Cardiac fibroblast (primary cell): ENCODE results near the gene SPDYE2.
A peak's percentile ranks its signal among the peaks of the same experiment; 100 is the strongest.
"Not testable (repeated sequence)": the region's sequence is repeated elsewhere in the genome, so short reads cannot be mapped to it uniquely, and the experiment has no call there.

Experiments used
- DNase-seq, 2 donors: peaks; one replicate each; pipeline versions ENCODE4 v3.0.0 to v3.0.0-alpha.2; 2010; ENCODE audit warnings: low read depth in 2 of 2
- H3K4me3 ChIP-seq, 2 donors: replicated peaks in 1 of 2; 1 replicate in 1 of 2; 2 replicates in 1 of 2; pipeline ENCODE4 v1.5.1; 2011; ENCODE audit warnings: low read depth in 2 of 2, low read length in 2 of 2, mild to moderate bottlenecking in 2 of 2, moderate library complexity in 1 of 2

The SPDYE2 gene, protein sequence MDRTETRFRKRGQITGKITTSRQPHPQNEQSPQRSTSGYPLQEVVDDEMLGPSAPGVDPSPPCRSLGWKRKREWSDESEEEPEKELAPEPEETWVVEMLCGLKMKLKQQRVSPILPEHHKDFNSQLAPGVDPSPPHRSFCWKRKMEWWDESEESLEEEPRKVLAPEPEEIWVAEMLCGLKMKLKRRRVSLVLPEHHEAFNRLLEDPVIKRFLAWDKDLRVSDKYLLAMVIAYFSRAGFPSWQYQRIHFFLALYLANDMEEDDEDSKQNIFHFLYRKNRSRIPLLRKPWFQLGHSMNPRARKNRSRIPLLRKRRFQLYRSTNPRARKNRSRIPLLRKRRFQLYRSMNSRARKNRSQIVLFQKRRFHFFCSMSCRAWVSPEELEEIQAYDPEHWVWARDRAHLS

DNA sequence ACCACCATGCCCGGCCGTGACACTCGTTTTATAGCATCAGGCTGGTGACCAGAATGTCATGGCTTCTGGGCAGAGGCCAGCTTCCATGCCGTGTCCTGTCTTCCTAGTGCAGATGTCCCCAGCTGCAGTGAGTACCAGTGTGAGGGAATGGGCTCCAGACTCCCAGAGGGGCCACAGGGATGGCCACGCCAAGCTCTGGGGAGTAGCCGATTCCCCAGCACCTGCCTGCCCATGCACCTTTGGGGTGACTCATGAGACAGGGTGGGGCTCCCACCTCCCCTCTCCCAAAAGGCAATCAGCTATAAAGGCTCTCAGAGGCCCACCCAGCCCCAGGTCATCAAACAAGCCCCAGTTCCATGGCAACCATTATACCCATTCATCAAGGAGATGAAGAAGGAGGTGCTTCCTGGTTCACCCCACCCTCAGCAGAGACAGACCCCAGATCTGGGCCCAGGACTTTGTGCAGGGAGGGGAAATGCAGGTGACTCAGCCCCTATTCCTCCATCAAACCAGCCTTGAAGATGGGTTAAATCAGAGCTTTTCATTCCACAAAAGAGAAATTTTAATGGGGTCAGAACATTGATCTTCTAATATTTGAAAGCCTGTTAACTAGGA is at the start of gene SPDYE2:
TSS of gene SPDYE2 (plus strand) at position 419 of the 615 bp plus-strand sequence. CDS start 2,030 bp downstream, outside the sequence.
- DNase-seq, H3K4me3 ChIP-seq: not testable (repeated sequence)

DNA sequence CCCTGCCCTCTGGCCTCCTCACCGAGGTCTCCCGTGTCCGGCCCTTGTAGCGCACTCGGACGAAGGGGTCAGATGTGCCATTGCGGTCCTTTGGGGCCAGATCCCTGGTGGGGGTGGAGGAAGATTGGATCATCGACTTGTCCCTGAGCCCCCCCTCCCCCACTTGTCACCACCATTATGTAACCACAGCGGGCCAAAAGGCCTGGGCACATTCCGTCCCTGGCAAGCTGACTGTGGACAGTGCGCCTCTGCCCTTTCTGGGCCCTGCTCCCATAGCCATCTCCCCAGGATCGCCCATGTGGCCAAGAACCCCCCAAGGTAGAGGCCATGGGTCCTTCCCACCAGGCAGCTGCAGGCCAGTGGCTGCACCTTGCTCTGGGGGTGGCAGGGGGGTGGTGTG is 47.9 kb upstream of the SPDYE2 start:
- DNase-seq, H3K4me3 ChIP-seq: not testable (repeated sequence)

DNA sequence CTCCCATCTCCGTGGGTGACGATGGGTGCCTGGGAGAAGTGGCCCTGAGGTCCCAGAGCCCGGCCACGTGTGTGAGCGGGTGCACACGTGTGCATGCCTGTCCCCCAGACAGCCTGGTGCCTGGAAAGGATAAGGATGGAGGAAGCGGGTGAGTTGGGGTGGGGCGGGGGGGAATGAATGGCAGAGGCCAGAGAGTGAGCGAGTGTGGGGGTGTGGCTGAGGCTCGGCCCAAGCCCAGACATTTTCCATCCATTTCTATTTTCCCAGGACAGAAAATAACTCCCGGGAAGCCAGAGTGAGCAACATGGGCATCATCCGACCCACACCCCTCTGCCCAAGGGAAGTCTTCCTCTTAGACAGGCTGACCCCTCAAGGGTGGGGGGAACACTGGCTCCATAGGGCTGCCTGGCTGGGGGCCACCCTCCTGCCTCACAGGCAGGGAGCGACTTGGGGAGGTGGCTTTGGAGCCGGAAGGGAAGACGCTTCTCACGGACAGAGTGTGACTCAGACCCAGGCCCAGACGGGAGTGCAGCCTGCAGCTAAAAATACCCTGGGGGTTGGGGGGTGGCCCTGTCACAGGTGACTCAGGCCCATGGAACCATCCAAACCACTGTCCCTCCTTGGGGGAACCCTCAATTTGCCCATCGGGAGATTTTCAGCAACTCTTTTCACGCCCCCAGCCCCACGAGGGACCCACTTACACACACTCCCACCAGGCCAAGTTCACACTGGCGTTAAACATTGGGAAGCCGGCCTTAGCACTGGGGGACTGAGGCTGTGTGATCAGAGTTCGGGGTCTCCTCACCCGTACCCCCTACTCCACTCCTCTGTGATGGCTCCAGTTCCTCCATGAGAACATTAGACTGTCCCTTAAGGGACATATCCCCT is 45.5 kb upstream of the SPDYE2 start:
- H3K4me3 ChIP-seq, DNase-seq: not testable (repeated sequence)

DNA sequence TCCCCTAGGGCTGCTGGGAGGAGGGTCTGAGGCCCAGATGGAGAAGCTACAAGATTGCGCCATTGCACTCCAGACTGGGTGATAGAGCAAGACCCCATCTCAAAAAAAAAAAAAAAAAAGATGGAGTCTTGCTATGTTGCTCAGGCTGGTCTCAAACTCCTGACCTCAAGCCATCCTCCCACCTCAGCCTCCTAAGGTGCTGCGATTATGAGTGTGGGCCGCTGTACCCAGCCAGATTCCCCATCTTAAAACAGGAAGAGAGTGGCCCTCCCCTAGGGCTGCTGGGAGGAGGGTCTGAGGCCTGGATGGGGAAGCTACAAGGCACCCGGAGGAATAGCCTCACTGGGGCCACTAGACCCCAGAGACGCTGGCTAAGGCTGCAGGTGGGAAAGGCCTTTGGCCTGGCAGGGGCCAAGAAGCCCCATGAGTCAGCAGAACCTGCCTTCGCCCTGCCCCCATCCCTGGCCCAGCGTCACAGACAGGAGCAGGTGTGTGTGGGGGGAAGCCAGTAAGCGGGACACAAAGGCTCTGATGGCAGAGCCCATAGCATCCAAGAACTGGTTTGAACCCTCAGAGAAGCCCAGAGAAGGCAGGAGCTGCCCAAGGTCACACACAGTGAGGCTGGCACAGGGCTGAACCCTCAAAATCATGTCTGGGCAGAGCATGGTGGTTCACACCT is 43.5 kb upstream of the SPDYE2 start:
- H3K4me3 ChIP-seq, DNase-seq: not testable (repeated sequence)

DNA sequence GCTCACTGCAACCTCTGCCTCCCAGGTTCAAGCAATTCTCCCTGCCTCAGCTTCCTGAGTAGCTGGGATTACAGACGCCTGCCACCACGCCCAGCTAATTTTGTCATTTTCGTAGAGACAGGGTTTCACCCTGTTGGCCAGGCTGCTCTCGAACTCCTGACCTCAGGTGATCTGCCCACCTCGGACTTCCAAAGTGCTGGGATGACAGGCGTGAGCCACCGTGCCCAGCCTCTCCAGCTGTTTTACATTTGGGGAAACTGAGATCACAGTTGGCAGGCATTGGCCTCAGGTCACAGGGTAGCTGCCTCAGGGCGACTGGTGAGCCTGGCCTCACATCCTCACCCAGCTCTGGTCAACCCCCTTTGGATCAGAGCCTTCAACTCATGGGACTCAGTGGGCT is 40.5 kb upstream of the SPDYE2 start:
- DNase-seq, H3K4me3 ChIP-seq: not testable (repeated sequence)

DNA sequence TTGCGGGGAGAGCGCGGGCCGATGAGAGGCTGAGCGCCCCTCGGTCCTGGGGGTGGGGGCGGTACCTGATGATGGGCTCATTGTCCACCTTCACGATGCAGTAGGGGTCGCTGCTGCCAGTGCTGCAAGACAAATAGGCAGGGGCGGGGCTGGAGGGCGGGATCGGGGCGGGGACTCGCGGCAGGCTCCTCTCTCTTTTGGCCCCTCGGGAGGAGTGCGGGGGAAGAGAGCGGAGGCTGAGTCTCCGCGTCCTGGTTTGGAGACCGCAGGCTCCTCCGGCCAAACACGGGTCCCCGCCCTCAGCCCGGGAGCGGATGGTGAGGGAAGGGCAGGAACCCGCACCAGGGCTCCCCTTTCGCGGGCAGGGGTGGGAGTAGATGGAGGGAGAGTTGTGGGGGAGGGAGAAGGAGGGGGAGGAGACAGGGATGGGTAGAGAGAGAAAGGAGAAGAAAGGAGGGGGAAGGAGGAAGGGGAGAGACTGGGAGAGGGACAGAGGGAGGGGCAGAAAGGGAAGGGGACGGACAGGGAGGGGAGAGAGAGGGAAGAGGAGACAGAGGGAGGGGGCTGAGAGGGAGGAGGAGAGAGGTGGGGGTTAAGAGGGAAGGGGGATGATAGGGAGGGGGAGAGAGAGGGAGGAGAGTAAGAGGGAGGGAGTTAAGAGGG is 39.0 kb upstream of the SPDYE2 start:
- not testable (repeated sequence) for DNase-seq, H3K4me3 ChIP-seq

DNA sequence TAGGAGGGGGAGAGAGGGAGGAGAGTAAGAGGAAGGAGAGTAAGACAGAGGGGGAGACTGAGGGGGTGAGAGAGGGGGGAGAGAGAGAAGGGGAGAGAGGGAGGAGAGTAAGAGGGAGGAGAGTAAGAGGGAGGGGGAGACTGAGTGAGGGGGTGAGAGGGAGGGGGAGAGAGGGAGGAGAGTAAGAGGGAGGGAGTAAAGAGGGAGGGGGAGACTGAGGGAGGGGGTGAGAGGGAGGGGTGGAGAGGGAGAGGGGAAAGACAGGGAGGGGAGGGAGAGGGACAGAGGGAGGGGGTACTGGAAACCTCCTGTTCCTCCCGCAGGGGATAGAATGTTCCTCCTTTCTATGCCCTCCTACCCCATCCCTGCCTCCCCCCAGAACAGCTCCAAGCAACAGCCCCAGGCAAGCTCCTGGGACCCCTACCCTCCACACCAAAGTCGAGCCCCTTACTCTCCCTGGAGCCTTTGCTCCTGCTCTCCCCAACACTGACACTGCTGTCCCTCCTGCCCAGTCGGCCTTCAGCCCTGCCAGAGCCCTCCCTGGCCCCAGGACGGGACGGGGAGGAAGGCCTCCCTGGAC is 38.3 kb upstream of the SPDYE2 start:
- H3K4me3 ChIP-seq, result peak overlapping the region in 1 of 2 donors; percentile 18
- peak; percentile 16 to 75 for DNase-seq

DNA sequence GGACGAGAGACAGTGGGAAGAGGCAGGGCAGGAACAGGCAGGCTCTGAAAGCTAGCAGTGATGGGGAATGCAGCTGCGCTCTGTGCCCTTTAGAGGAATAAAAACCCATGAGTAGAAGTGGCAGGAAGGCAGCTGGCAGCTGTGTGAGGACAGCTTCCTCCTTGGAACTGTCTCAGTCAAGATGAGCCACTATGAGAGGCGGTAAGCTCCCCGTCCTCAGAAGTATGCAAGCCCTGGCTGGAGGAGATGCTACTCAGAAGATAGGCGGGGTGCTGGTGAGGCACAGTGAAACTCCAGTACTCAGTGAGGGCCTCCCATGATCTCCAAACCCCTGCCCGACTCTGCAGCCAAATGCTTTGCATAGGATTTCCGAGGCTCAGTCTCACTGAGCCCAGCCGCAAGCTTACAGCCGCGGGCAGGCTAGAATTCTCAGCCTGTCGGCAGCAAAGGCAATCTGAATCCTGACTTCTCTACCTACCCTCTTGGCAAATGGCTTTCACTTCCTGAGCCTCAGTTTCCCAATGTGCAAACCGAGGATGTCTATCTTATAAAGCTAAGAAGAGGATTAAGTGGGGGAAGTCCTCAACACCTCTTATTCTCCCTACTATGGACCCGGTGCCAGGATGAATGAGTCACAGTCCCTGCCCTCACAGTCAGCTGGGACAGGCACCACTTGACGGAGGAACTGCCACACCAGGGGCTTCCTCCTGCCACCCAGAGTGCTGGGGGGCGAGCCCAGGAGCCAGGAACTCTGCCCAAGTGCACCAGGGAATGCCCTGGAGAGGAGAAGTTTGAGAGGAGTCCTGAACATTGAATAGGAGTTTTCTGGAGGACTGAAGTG is 35.9 kb upstream of the SPDYE2 start:
- not testable (repeated sequence) for DNase-seq, H3K4me3 ChIP-seq

DNA sequence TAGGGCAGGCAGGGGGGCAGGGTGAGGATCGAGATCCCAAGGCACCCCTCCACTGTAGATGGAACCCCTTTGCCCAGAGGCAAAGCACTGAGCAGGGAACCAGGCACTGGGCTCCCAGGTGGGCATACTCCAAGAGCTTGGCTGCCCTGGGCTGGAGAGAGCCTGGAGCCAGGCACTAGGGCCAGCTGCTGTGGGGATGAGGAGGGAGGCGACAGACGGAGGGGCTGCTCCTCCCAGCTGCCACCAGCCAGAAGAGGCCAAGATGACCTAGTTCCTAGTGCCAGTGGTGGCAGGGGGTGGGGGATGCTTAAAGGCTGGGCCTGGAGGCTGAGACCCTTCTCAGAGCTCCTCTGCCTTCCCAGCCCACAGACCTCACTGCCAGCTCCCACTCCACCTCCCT is 35.1 kb upstream of the SPDYE2 start:
- not testable (repeated sequence) for DNase-seq

DNA sequence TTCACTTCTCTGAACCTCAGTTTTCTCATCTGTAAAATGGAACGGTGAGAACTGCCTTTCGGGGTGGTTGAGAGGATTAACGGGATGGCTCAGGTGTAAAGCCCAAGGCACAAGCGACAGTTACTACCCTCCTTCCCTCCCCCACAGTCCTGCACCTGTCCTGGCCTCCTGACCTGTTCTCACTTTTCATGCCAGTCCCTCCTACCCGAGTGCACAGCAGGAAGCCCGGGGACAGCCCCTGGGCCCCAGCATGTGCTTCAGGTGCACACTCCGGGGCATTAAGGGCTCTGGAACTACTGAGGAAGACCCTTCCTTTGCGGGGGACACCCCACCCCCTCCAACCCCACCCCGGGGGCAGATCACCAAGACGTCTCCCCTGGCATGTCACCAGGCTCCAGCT is 34.1 kb upstream of the SPDYE2 start:
- not testable (repeated sequence) for DNase-seq, H3K4me3 ChIP-seq

More for the DNA sequence above, 35.1 kb upstream of the SPDYE2 start:
- not testable (repeated sequence) for H3K4me3 ChIP-seq

DNA sequence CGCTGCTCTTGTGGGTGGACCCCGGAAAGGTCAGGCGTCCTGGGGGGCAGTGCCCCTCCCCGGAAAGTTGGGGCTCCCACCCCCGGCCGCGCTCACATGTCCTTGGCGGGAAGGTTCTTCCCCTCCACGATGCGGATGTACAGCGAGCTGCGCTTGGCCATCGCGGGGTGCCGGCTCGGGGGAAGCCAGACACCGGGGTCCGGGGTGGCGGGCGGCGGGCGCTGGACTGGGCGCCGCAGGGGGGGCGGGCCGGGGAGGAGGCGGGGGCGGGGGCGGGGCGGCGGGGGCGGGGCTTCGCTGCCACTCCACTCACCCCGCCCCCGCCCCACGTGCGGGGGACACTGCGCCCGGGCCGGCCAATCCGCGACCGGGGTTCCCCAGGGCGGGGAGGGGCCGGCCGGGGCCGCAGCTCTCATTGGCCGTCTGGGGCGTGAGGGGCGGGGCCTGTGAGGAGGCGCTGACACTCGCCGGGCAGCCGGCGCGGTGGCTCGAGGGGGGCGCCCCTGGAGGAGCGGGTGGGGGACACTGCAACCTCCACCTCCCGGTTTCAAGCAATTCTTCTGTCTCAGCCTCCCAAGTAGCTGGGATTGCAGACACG is 33.4 kb upstream of the SPDYE2 start, which contains the start of gene RASA4B:
TSS of gene RASA4B (minus strand) at position 228 of the 598 bp plus-strand sequence. CDS start at position 161, 67 bp downstream.
- DNase-seq, H3K4me3 ChIP-seq: not testable (repeated sequence)

DNA sequence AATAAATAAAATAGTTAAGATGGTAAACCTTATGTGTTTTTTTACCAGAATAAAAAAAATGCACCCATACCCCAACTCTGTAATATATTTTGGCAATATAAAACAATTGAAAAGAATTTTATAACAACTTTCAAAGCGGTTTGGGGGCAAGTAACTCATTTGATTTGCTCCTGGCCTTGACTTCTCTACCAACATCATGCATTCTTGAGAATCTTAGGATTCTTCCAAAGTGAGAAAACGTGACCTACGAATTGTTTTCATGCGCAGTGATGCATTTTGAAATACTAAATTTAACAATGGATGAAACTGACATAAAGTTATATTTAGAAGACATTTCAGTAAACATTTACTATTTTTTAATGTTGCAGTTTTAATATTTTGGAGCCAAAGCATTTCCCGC is 30.2 kb upstream of the SPDYE2 start:
- not testable (repeated sequence) for DNase-seq, H3K4me3 ChIP-seq

DNA sequence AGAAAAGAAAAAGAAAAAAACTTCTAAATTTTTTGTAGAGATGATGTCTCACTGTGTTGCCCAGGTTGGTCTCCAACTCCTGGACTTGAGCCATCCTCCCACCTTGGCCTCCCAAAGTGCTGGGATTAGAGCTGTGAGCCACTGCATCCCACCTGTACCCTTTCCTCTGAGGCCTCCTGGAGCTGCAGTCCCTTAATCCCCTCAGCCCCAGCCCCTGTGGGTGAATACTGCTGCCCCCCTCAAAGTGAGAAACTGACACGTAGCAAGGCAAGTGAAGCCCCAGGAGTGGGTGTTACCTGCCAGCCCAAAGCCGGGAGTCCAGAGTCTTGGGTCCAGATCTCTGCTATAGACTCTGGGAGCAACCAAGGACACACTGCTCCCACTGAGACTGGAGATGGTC is 26.2 kb upstream of the SPDYE2 start:
- not testable (repeated sequence) for DNase-seq, H3K4me3 ChIP-seq

DNA sequence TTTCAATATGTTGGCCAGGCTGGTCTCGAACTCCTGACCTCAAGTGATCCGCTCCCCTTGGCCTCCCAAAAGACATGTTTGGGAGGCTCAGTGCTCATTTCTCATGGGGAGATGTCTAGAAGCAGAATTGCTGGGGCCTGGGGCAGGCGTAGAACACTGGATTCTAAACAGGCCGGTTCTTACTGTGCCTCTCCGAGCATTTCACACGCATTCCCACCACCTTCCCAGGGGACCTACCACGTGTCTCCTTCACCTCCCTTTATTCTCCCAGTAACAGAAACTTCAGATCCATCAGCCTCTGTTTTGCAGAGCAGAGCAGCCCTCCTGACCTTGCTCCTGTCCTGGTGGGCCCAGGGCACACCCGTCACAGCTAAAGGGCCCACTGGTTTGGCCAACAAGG is 23.8 kb upstream of the SPDYE2 start:
- not testable (repeated sequence) for DNase-seq, H3K4me3 ChIP-seq

DNA sequence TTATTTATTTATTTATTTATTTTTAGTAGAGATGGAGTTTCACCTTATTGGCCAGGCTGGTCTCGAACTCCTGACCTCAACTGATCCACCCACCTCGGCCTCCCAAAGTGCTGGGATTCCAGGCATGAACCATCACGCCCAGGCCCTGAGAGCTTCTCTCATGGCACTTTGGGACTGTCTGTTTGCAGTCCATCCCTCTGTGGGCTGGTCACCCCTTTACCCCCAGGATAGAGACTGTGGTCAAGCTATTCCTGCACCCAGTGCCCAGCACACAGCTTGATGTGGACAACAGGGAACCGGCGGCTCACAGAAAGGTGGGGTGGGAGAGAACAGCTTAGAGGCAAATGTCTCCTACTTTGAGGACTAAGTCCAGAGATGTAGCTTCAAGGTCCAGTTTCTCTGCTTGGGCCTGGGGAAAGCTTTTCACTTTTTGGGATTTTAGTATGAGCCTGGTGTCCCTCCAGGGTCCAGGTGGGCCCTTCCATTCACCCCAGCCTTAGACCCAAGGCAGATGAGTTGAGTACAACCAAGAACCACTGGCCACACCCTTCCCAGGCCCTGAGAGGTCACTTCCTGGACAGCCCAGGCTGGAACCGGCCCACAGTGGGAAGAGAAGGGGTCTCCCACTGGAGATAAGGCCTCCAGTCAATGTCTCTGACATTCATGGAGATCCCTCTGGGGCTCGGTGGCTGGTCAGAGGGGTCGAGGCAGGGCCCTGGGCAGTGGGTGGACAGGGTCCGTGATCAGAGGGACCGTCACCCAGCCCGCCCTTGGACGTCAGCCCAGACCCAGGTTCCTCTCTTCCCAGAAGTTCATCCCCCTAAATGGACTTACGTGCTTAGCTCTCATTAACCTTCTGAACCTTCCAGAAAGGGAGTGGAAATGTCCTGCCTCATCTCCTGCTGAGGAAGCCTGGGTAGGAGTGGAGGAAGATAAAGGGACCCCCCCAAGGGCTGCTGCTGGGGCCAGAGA is 22.9 kb upstream of the SPDYE2 start:
- not testable (repeated sequence) for DNase-seq, H3K4me3 ChIP-seq
